ENCODE measurements around the gene TIMM44. TPM values are rescaled to one million over a fixed set of nuclear protein-coding genes. Genes with fewer than 3 reads are reported as not detected.
A peak's percentile ranks its signal among the peaks of the same experiment; 100 is the strongest.

TIMM44 gene
- total and polyA plus RNA-seq, 7 experiments from 2014 or later: 16.7 to 97.6 (median 67.5) TPM

- no peak for DNase-seq
- Mint-ChIP-seq H3K4me3 (peak overlapping the region in 9 of 10 donors; percentile 23 to 80 (median 57)), H3K27ac (peak overlapping the region in 1 of 9 donors; percentile 76), H3K36me3 (peaks cover 0 to 11% (median 0%) of the 10 kb centered on the region in 5 donors), H3K4me1 (peaks cover 15 to 44% (median 30%) of the 10 kb centered on the region in 7 donors), H3K27me3 (peaks cover 4 to 7% (median 6%) of the 10 kb centered on the region in 5 donors), H3K9me3 (peaks cover 0 to 3% (median 0%) of the 10 kb centered on the region in 11 donors)
- no peak overlapping the region for H3K4me3 ChIP-seq (ENCODE audit: low read length)
- no peaks in the 10 kb centered on the region for H3K27me3 ChIP-seq (ENCODE audit: control insufficient read depth in 2 of 2, insufficient read depth in 2 of 2, low read length in 2 of 2)
- H3K36me3 ChIP-seq (ENCODE audit: control insufficient read depth in 2 of 3, insufficient read depth in 3 of 3, low read length in 3 of 3): peaks cover 0 to 18% (median 6%) of the 10 kb centered on the region in 3 experiments
- H3K27ac ChIP-seq (ENCODE audit: low read depth, low read length): no peak overlapping the region
- intact Hi-C loops (cut with micrococcal nuclease): loop anchor here (5.0 to 10.0 kb wide), 7 partner anchors 297 to 1893 kb away; partner anchors contain the start of genes ALKBH7 (in 1 of the 2), FBXL12 (in 1 of the 2), PET100 (in 1 of the 2) and RAB11B (in 1 of the 2)
- CTCF ChIA-PET: interaction anchor here (0.7 to 0.8 kb wide), 2 partner anchors 21 to 55 kb away, joined by 3 read pairs; no protein-coding TSS in a partner anchor
- POLR2A ChIA-PET: interaction anchor here (0.7 to 1.2 kb wide), 2 partner anchors 10 to 19 kb away, joined by 3 to 4 read pairs; partner anchors contain the start of genes TGFBR3L and TIMM44
- no peak for ATAC-seq
- H3K4me1 ChIP-seq (ENCODE audit: control insufficient read depth in 2 of 2, insufficient read depth in 2 of 2, low read length in 2 of 2): peaks cover 19 to 20% of the 10 kb centered on the region in 2 donors
- H3K9me3 ChIP-seq (ENCODE audit: control insufficient read depth in 2 of 3, low read length in 3 of 3): no peaks in the 10 kb centered on the region
Observed at GRCh38 chr19:7924241-7924640, 19.2 kb downstream of the TIMM44 start.

- no peak for ATAC-seq
- no peaks in the 10 kb centered on the region for H3K9me3 ChIP-seq (ENCODE audit: control insufficient read depth in 2 of 3, low read length in 3 of 3)
- POLR2A ChIA-PET: interaction anchor here (0.7 to 1.2 kb wide), 3 partner anchors 9 to 70 kb away, joined by 3 to 4 read pairs (median 3); partner anchors contain the start of genes TGFBR3L and TIMM44
- peaks cover 0 to 4% of the 10 kb centered on the region in 2 donors for H3K27me3 ChIP-seq (ENCODE audit: control insufficient read depth in 2 of 2, insufficient read depth in 2 of 2, low read length in 2 of 2)
- no peak overlapping the region for H3K27ac ChIP-seq (ENCODE audit: low read depth, low read length)
- peak overlapping the region in 2 of 9 donors; percentile 25 to 56 for H3K27ac Mint-ChIP-seq
- peak overlapping the region in 7 of 10 donors; percentile 11 to 80 (median 29) for H3K4me3 Mint-ChIP-seq
- DNase-seq: no peak
- peaks cover 4 to 8% (median 6%) of the 10 kb centered on the region in 5 donors for H3K27me3 Mint-ChIP-seq
- intact Hi-C loops (cut with micrococcal nuclease): loop anchor here (5.0 to 10.0 kb wide), 7 partner anchors 296 to 1894 kb away; partner anchors contain the start of genes ALKBH7 (in 1 of the 2), FBXL12 (in 1 of the 2), PET100 (in 1 of the 2) and RAB11B (in 1 of the 2)
- H3K4me3 ChIP-seq (ENCODE audit: low read length): no peak overlapping the region
- H3K4me1 Mint-ChIP-seq: peaks cover 15 to 38% (median 30%) of the 10 kb centered on the region in 7 donors
- H3K36me3 ChIP-seq (ENCODE audit: control insufficient read depth in 2 of 3, insufficient read depth in 3 of 3, low read length in 3 of 3): peaks cover 0 to 18% (median 6%) of the 10 kb centered on the region in 3 experiments
- CTCF ChIA-PET: interaction anchor here (0.7 to 0.8 kb wide), 2 partner anchors 22 to 55 kb away, joined by 3 read pairs; no protein-coding TSS in a partner anchor
- H3K36me3 Mint-ChIP-seq: peaks cover 0 to 11% (median 0%) of the 10 kb centered on the region in 5 donors
- peaks cover 19 to 20% of the 10 kb centered on the region in 2 donors for H3K4me1 ChIP-seq (ENCODE audit: control insufficient read depth in 2 of 2, insufficient read depth in 2 of 2, low read length in 2 of 2)
- H3K9me3 Mint-ChIP-seq: peaks cover 0 to 3% (median 0%) of the 10 kb centered on the region in 11 donors
Observed at GRCh38 chr19:7923295-7924191, 19.9 kb downstream of the TIMM44 start.

- H3K4me3 Mint-ChIP-seq: peak overlapping the region in 5 of 10 donors; percentile 7 to 32 (median 15)
- intact Hi-C loops (cut with micrococcal nuclease): loop anchor here (5.0 to 10.0 kb wide), 7 partner anchors 296 to 1894 kb away; partner anchors contain the start of genes ALKBH7 (in 1 of the 2), FBXL12 (in 1 of the 2), PET100 (in 1 of the 2) and RAB11B (in 1 of the 2)
- H3K27me3 Mint-ChIP-seq: peaks cover 6 to 15% (median 12%) of the 10 kb centered on the region in 5 donors
- peaks cover 20 to 23% of the 10 kb centered on the region in 2 donors for H3K4me1 ChIP-seq (ENCODE audit: control insufficient read depth in 2 of 2, insufficient read depth in 2 of 2, low read length in 2 of 2)
- no peak overlapping the region for H3K4me3 ChIP-seq (ENCODE audit: low read length)
- H3K27ac Mint-ChIP-seq: peak overlapping the region in 1 of 9 donors; percentile 25
- no peak overlapping the region for H3K27ac ChIP-seq (ENCODE audit: low read depth, low read length)
- ATAC-seq (no peak), DNase-seq (no peak)
- H3K27me3 ChIP-seq (ENCODE audit: control insufficient read depth in 2 of 2, insufficient read depth in 2 of 2, low read length in 2 of 2): peaks cover 0 to 11% of the 10 kb centered on the region in 2 donors
- ChIA-PET POLR2A (interaction anchor here (1.2 kb wide), 1 partner anchor 69 kb away, joined by 3 read pairs; no protein-coding TSS in a partner anchor), CTCF (interaction anchor here (1.6 kb wide), 1 partner anchor 22 kb away, joined by 5 read pairs; no protein-coding TSS in a partner anchor)
- peaks cover 0 to 3% (median 0%) of the 10 kb centered on the region in 11 donors for H3K9me3 Mint-ChIP-seq
- no peaks in the 10 kb centered on the region for H3K9me3 ChIP-seq (ENCODE audit: control insufficient read depth in 2 of 3, low read length in 3 of 3)
- peaks cover 0 to 11% (median 0%) of the 10 kb centered on the region in 5 donors for H3K36me3 Mint-ChIP-seq
- peaks cover 0 to 18% (median 6%) of the 10 kb centered on the region in 3 experiments for H3K36me3 ChIP-seq (ENCODE audit: control insufficient read depth in 2 of 3, insufficient read depth in 3 of 3, low read length in 3 of 3)
- peaks cover 15 to 43% (median 36%) of the 10 kb centered on the region in 7 donors for H3K4me1 Mint-ChIP-seq
Observed at GRCh38 chr19:7922836-7923195, 20.6 kb downstream of the TIMM44 start.

DNA sequence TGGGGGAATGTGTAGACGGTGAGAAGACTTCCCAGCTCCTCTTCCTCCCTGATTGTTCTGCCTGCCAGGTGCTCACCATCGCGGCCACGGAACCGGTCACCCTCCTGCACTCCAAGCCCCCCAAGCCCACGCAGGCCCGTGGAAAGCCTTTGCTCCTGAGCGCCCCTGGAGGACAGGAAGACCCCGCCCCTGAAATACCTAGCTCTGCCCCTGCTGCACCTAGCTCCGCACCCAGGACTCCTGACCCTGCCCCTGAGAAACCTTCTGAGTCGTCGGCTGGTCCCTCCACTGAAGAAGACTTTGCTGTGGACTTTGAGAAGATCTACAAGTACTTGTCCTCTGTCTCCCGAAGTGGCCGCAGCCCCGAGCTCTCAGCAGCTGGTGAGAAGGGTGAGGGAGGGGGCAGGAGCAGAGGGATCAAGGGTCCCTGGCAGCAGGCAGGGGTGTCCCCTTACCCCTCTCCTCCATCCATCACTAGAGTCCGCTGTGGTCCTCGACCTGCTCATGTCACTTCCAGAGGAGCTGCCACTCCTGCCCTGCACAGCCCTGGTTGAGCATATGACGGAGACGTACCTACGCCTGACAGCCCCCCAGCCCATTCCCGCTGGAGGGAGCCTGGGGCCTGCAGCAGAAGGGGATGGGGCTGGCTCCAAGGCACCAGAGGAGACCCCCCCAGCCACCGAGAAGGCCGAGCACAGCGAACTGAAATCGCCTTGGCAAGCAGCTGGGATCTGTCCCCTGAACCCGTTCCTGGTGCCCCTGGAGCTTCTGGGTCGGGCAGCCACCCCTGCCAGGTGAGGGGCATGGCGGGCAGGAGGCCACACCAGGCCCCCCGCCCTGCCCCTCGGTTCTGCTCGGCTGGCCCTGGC, 21.3 kb downstream of the TIMM44 start:
- ChIA-PET CTCF (interaction anchor here (1.6 to 2.8 kb wide), 4 partner anchors 9 to 22 kb away, joined by 5 to 14 read pairs (median 9); partner anchors contain the start of genes MAP2K7 and TIMM44), POLR2A (interaction anchor here (1.0 to 5.7 kb wide), 3 partner anchors 21 to 69 kb away, joined by 3 to 38 read pairs (median 3); partner anchors contain the start of gene TIMM44)
- Mint-ChIP-seq H3K27me3 (peaks cover 6 to 17% (median 12%) of the 10 kb centered on the region in 5 donors), H3K27ac (peak overlapping the region in 2 of 9 donors; percentile 33 to 48), H3K4me3 (peak overlapping the region in 9 of 10 donors; percentile 11 to 60 (median 47)), H3K36me3 (peaks cover 0 to 11% (median 0%) of the 10 kb centered on the region in 5 donors), H3K9me3 (peaks cover 0 to 3% (median 0%) of the 10 kb centered on the region in 11 donors), H3K4me1 (peaks cover 15 to 45% (median 36%) of the 10 kb centered on the region in 7 donors)
- Histone ChIP-seq H3K27ac (ENCODE audit: low read depth, low read length) (no peak overlapping the region), H3K9me3 (ENCODE audit: control insufficient read depth in 2 of 3, low read length in 3 of 3) (no peaks in the 10 kb centered on the region), H3K4me1 (ENCODE audit: control insufficient read depth in 2 of 2, insufficient read depth in 2 of 2, low read length in 2 of 2) (peaks cover 20 to 29% of the 10 kb centered on the region in 2 donors), H3K27me3 (ENCODE audit: control insufficient read depth in 2 of 2, insufficient read depth in 2 of 2, low read length in 2 of 2) (peaks cover 0 to 16% of the 10 kb centered on the region in 2 donors), H3K4me3 (ENCODE audit: low read length) (peak overlapping the region; percentile 86), H3K36me3 (ENCODE audit: control insufficient read depth in 2 of 3, insufficient read depth in 3 of 3, low read length in 3 of 3) (peaks cover 0 to 18% (median 6%) of the 10 kb centered on the region in 3 experiments)
- no peak for ATAC-seq
- intact Hi-C loops (cut with micrococcal nuclease): loop anchor here (2.0 to 10.0 kb wide), 10 partner anchors 295 to 1895 kb away; partner anchors contain the start of genes ALKBH7 (in 1 of the 2), CD320 (in 1 of the 2), FBXL12 (in 1 of the 2) and PET100 (in 1 of the 2)
- no peak for DNase-seq

DNA sequence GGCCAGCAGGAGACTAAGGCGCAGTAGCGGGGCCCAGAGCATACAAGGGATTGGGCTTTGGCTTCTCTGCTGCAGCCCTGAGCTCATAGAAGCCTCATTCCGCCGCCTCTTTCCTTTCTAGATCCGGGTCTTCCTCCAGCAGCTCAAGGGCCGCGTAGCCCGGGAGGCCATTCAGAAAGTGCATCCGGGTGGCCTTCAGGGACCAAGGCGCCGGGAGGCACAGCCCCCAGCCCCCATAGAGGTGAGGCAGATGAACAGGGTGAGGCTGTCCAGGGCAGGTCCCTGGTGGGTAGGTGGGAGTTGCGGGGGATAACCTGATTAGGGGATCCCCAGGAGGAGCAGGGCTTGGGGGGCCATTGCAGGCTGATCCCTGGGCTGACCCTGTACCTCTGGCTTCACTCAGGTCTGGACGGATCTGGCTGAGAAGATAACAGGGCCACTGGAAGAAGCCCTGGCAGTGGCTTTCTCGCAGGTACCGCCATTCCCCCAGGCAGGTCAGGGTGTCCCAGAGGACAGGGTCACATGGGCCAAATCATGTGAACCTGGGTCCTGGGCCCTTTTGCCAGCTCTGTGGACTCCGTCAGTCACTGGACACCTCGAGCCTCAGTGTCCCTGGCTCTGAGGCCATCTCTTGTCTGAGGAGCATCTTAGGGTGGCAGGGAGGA, 22.0 kb downstream of the TIMM44 start:
- peak overlapping the region; percentile 88 to 97 (median 94) for H3K4me3 Mint-ChIP-seq
- DNase-seq (no peak), ATAC-seq (no peak)
- peak overlapping the region; percentile 76 to 97 (median 92) for H3K27ac Mint-ChIP-seq
- peaks cover 6 to 21% (median 12%) of the 10 kb centered on the region in 5 donors for H3K27me3 Mint-ChIP-seq
- Histone ChIP-seq H3K4me3 (ENCODE audit: low read length) (peak overlapping the region; percentile 86), H3K4me1 (ENCODE audit: control insufficient read depth in 2 of 2, insufficient read depth in 2 of 2, low read length in 2 of 2) (peaks cover 25 to 34% of the 10 kb centered on the region in 2 donors), H3K27me3 (ENCODE audit: control insufficient read depth in 2 of 2, insufficient read depth in 2 of 2, low read length in 2 of 2) (peaks cover 0 to 20% of the 10 kb centered on the region in 2 donors), H3K27ac (ENCODE audit: low read depth, low read length) (peak overlapping the region; percentile 63), H3K9me3 (ENCODE audit: control insufficient read depth in 2 of 3, low read length in 3 of 3) (no peaks in the 10 kb centered on the region), H3K36me3 (ENCODE audit: control insufficient read depth in 2 of 3, insufficient read depth in 3 of 3, low read length in 3 of 3) (peaks cover 0 to 18% (median 6%) of the 10 kb centered on the region in 3 experiments)
- POLR2A ChIA-PET: interaction anchor here (0.9 to 5.7 kb wide), 11 partner anchors 8 to 469 kb away, joined by 3 to 38 read pairs (median 4); partner anchors contain the start of genes MAP2K7, PET100, RAB11B and TIMM44
- H3K36me3 Mint-ChIP-seq: peaks cover 0 to 11% (median 0%) of the 10 kb centered on the region in 5 donors
- intact Hi-C loops (cut with micrococcal nuclease): loop anchor here (2.0 to 10.0 kb wide), 10 partner anchors 294 to 1896 kb away; partner anchors contain the start of genes ALKBH7 (in 1 of the 2), CD320 (in 1 of the 2), FBXL12 (in 1 of the 2) and PET100 (in 1 of the 2)
- peaks cover 0 to 3% (median 0%) of the 10 kb centered on the region in 11 donors for H3K9me3 Mint-ChIP-seq
- peaks cover 15 to 47% (median 38%) of the 10 kb centered on the region in 7 donors for H3K4me1 Mint-ChIP-seq
- CTCF ChIA-PET: interaction anchor here (0.6 to 2.8 kb wide), 7 partner anchors 10 to 346 kb away, joined by 3 to 14 read pairs (median 8); partner anchors contain the start of genes MAP2K7 and TIMM44
